K562 (cell line): ENCODE data around the gene MICAL2. TPM values are rescaled to one million over a fixed set of nuclear protein-coding genes. Genes with fewer than 3 reads are reported as not detected.

Source experiments
- ATAC-seq: fragments of 200-7000 bp; cut with Tn5 transposase; 3 replicates; pipeline ENCODE4 v1.9.1; 2020; ENCODE audit warnings: moderate library complexity
- BruUV-seq: library from RNA; stranded (reverse); fragments of 400-500 nt; replicated peaks from 2 replicates; lab custom pipeline; 2021; lab: Mats Ljungman, UMichigan
- CTCF ChIA-PET: fragments of 300-600 bp; formaldehyde crosslinking; extraction: SDS; loops from one replicate; lab custom pipeline; 2021; ENCODE audit warnings: low intra/inter-chr PET ratio; lab: Yijun Ruan, JAX
- POLR2A ChIA-PET: fragments of 300-600, 350-650 bp; sonication (Branson Sonifier 250); formaldehyde crosslinking; extraction: SDS; loops from one replicate; lab custom pipeline; 2021; ENCODE audit warnings: antibody characterized with exemption, inconsistent platforms; lab: Yijun Ruan, JAX
- DNase-seq, 4 experiments: peaks; one replicate each; pipeline versions ENCODE4 v3.0.0 to v3.0.0-alpha.2; 2011 to 2018; ENCODE audit warnings: low spot score in 3 of 4, mixed read lengths in 3 of 4; ENCODE audit errors: extremely low read depth in 1 of 4
- FAIRE-seq: peaks from 2 replicates; lab custom pipeline; 2011; peaks lifted over from hg19 to GRCh38; lab: Jason Lieb, UNC
- H2AFZ ChIP-seq: 2 replicates; pipeline ENCODE4 v1.6.0; 2011; ENCODE audit warnings: low read depth, low read length, control low read depth, inconsistent platforms
- H3K27ac ChIP-seq: fragments of 200-600 bp; 3 replicates; pipeline ENCODE4 v1.8.0; 2011; ENCODE audit warnings: low read depth, mild to moderate bottlenecking, control low read depth, inconsistent platforms, low read length, moderate library complexity, mixed read lengths; ENCODE audit errors: extremely low read depth
- H3K27me3 ChIP-seq, 2 experiments: fragments of 300-600 bp in 1 of 2; 2 replicates in 1 of 2; 3 replicates in 1 of 2; pipeline versions ENCODE4 v1.6.0 to v1.8.0; 2011; ENCODE audit warnings: inconsistent platforms in 2 of 2, low read length in 2 of 2, mild to moderate bottlenecking in 1 of 2, mixed read lengths in 1 of 2, moderate library complexity in 1 of 2; ENCODE audit not compliant: control insufficient read depth in 2 of 2, insufficient read depth in 2 of 2
- H3K36me3 ChIP-seq: fragments of 300-600 bp; 3 replicates; pipeline ENCODE4 v1.8.0; 2011; ENCODE audit warnings: mild to moderate bottlenecking, low read length, inconsistent platforms; ENCODE audit not compliant: control insufficient read depth, insufficient read depth
- H3K4me1 ChIP-seq, 2 experiments: fragments of 200-600 bp in 1 of 2; replicated peaks in 1 of 2; 2 replicates in 1 of 2; 3 replicates in 1 of 2; pipeline versions ENCODE4 v1.5.1 to v1.8.0; 2011; ENCODE audit warnings: inconsistent platforms in 2 of 2, low read length in 2 of 2, mild to moderate bottlenecking in 1 of 2, mixed read lengths in 1 of 2, moderate library complexity in 1 of 2; ENCODE audit not compliant: control insufficient read depth in 2 of 2, insufficient read depth in 2 of 2
- H3K4me2 ChIP-seq: 2 replicates; pipeline ENCODE4 v1.6.1; 2011; ENCODE audit warnings: low read length, control low read depth, inconsistent platforms, mixed read lengths; ENCODE audit not compliant: insufficient read depth
- H3K4me3 ChIP-seq: fragments of 200-600 bp; sonication (generic), shearing (Covaris generic); 2 replicates; pipeline ENCODE4 v1.5.1; 2016; ENCODE audit warnings: control low read depth, inconsistent platforms
- H3K79me2 ChIP-seq: fragments of 200-600 bp; 3 replicates; pipeline ENCODE4 v1.8.0; 2011; ENCODE audit warnings: low read length, inconsistent platforms; ENCODE audit not compliant: control insufficient read depth, insufficient read depth
- H3K9ac ChIP-seq, 2 experiments: 2 replicates each; pipeline versions ENCODE4 v1.6.0 to v1.6.1; 2011; ENCODE audit warnings: low read depth in 2 of 2, low read length in 2 of 2, control low read depth in 1 of 2, inconsistent platforms in 1 of 2, mild to moderate bottlenecking in 1 of 2, mixed read lengths in 1 of 2; ENCODE audit not compliant: insufficient read depth in 1 of 2
- H3K9me1 ChIP-seq: one replicate; pipeline ENCODE4 v1.6.0; 2011; ENCODE audit warnings: inconsistent platforms, mild to moderate bottlenecking, low read length, moderate library complexity; ENCODE audit not compliant: control insufficient read depth, insufficient read depth
- H3K9me3 ChIP-seq: replicated peaks from 2 replicates; pipeline ENCODE4 v1.5.1; 2011; ENCODE audit warnings: low read depth, low read length, inconsistent platforms; ENCODE audit not compliant: control insufficient read depth, insufficient read depth
- H4K20me1 ChIP-seq: replicated peaks from 2 replicates; pipeline ENCODE4 v1.6.1; 2011; ENCODE audit warnings: low read length, inconsistent platforms, mixed read lengths; ENCODE audit not compliant: control insufficient read depth, insufficient read depth
- HBP1 ChIP-seq: fragments of 450-650 bp; formaldehyde crosslinking; IDR thresholded peaks from 2 replicates; pipeline ENCODE4 v1.4.0; 2022; ENCODE audit warnings: missing genetic modification characterization
- IRF1 ChIP-seq: sonication (generic); formaldehyde crosslinking; IDR thresholded peaks from 2 replicates; pipeline ENCODE4 v1.8.0; 2022; ENCODE audit warnings: missing genetic modification reagents, mild to moderate bottlenecking, borderline replicate concordance
- JUND ChIP-seq, 2 experiments: IDR thresholded peaks; 2 replicates in 1 of 2; 3 replicates in 1 of 2; pipeline ENCODE4 v1.6.1; 2011; ENCODE audit warnings: borderline replicate concordance in 2 of 2, low read depth in 2 of 2, low read length in 2 of 2, improper control_type of control experiment in 1 of 2, missing biosample characterization in 1 of 2, missing genetic modification characterization in 1 of 2, missing genetic modification reagents in 1 of 2
- MCM3 ChIP-seq: fragments of 450-650 bp; IDR thresholded peaks from 2 replicates; pipeline ENCODE4 v1.6.1; 2016
- MLLT1 ChIP-seq, 2 experiments: fragments of 450-650 bp; IDR thresholded peaks; 2 replicates each; pipeline ENCODE4 v1.6.1; 2016
- NFIC ChIP-seq: fragments of 450-650 bp; IDR thresholded peaks from 2 replicates; pipeline ENCODE4 v1.6.1; 2017; ENCODE audit warnings: mild to moderate bottlenecking, inconsistent platforms
- NUFIP1 ChIP-seq: fragments of 450-650 bp; IDR thresholded peaks from 2 replicates; pipeline ENCODE4 v1.6.1; 2018; ENCODE audit not compliant: partially characterized antibody
- PHF21A ChIP-seq: fragments of 450-650 bp; IDR thresholded peaks from 2 replicates; pipeline ENCODE4 v1.6.1; 2017; ENCODE audit warnings: low read depth, borderline replicate concordance
- RBBP5 ChIP-seq: fragments of 200-600 bp; sonication (generic); IDR thresholded peaks from 2 replicates; pipeline ENCODE4 v1.6.1; 2012; ENCODE audit warnings: borderline replicate concordance, mild to moderate bottlenecking, low read length, control low read depth, inconsistent platforms; ENCODE audit not compliant: insufficient read depth, poor library complexity, severe bottlenecking
- TFE3 ChIP-seq: fragments of 450-650 bp; formaldehyde crosslinking; IDR thresholded peaks from 2 replicates; pipeline ENCODE4 v1.4.0; 2020; ENCODE audit warnings: mild to moderate bottlenecking, mixed read lengths
- ZFPM2 ChIP-seq: fragments of 250-450 bp; sonication (Bioruptor Pico); IDR thresholded peaks from 2 replicates; pipeline ENCODE4 v1.5.1; 2022; ENCODE audit warnings: mild to moderate bottlenecking
- ZNF699 ChIP-seq: fragments of 250-450 bp; sonication (Bioruptor Pico); IDR thresholded peaks from 2 replicates; pipeline ENCODE4 v1.8.0; 2021; ENCODE audit warnings: mild to moderate bottlenecking, moderate library complexity; ENCODE audit not compliant: insufficient replicate concordance
- WGBS: fragments of 100-300 bp; shearing (Covaris generic); methylation state at CpG from one replicate; pipeline ENCODE4 v1.1.6; 2016; ENCODE audit warnings: low coverage, mixed read lengths; ENCODE audit not compliant: insufficient coverage; ENCODE audit errors: missing lambda C conversion rate; 5-methylcytosine and 5-hydroxymethylcytosine counted together
- in situ Hi-C: fragments of 300-500 bp; cut with MboI; formaldehyde crosslinking; loops from 4 replicates; pipeline ENCODE4 v1.15.0; 2018; ENCODE audit warnings: inconsistent platforms, mixed read lengths
- intact Hi-C: fragments of 100-400 bp; cut with micrococcal nuclease; formaldehyde crosslinking; loops from 2 replicates; pipeline ENCODE4 v1.14.2; 2022
- polyA plus RNA-seq, 8 experiments: library from polyadenylated mRNA; depleted of rRNA in 4 of 8; stranded (reverse) in 5 of 8; unstranded in 3 of 8; fragments of >200 nt; fragmentation: Nextera tagmentation in 2 of 8; fragmentation: Illumina TruSeq in 1 of 8; extraction: Ambion mirVana in 2 of 8; extraction: Trizol in 1 of 8; gene quantifications; 2 replicates each; pipeline versions ENCODE4 v1.2.1 to v1.2.3, GENCODE V29; 2011 to 2014; ENCODE audit warnings: inconsistent platforms in 1 of 8, missing spikeins in 1 of 8
- total RNA-seq, 7 experiments: library from RNA; depleted of rRNA in 6 of 7; stranded (reverse); fragments of >200 nt in 6 of 7; fragmentation: Illumina TruSeq in 2 of 7; extraction: Trizol in 2 of 7; gene quantifications; 2 replicates each; pipeline versions ENCODE4 v1.2.1 to v1.2.3, GENCODE V29; 2011 to 2021; ENCODE audit warnings: low replicate concordance in 1 of 7

The MICAL2 gene
- total and polyA plus RNA-seq, 9 of the 15 experiments (the other 6 are each of a cell fraction or from before 2014, with no cell fraction given) = 4.7 to 64.2 (median 33.6) TPM

GRCh38 chr11:12247543-12248254 is 137.3 kb downstream of the MICAL2 start:
- no peaks in the 10 kb centered on the region for H4K20me1 ChIP-seq
- in situ Hi-C loops = no loop called here
- H3K36me3 ChIP-seq = peaks cover 12% of the 10 kb centered on the region; the same call in 2 of the 3 replicates
- intact Hi-C loops = no loop called here
- POLR2A ChIA-PET = interaction anchor here (1.1 kb wide), 2 partner anchors 10 to 15 kb away, joined by 3 to 4 read pairs; no protein-coding TSS in a partner anchor
- no peak overlapping the region for H3K4me3 ChIP-seq
- no peak overlapping the region for H3K9ac ChIP-seq
- no peak overlapping the region for H3K27ac ChIP-seq
- TF ChIP-seq NUFIP1 (no peak), PHF21A (no peak), MLLT1 (IDR thresholded peaks at IDR 0.05) (no peak), MCM3 (no peak), NFIC (no peak), IRF1 (CRISPR knock-in tag) (no peak), HBP1 (CRISPR knock-in tag) (no peak), TFE3 (CRISPR knock-in tag) (no peak), ZNF699 (no peak), RBBP5 (no peak), JUND (IDR thresholded peaks at IDR 0.05; ENCODE audit: borderline replicate concordance, low read depth, low read length) (no peak), JUND (tag; IDR thresholded peaks at IDR 0.05; ENCODE audit: borderline replicate concordance, low read depth, low read length) (no peak), ZFPM2 (CRISPR knock-in tag) (no peak)
- no TSS peak for BruUV-seq
- no peaks in the 10 kb centered on the region for H3K79me2 ChIP-seq
- WGBS = 77% methylated on average over 3 of the region's 3 CpGs
- peaks cover 9 to 14% of the 10 kb centered on the region in 2 experiments; a peak in 3 of 5 replicates for H3K4me1 ChIP-seq
- no peak overlapping the region for H2AFZ ChIP-seq
- no peak overlapping the region for H3K4me2 ChIP-seq
- no peaks in the 10 kb centered on the region for H3K27me3 ChIP-seq
- FAIRE-seq = no peak
- CTCF ChIA-PET = no interaction called here
- H3K9me1 ChIP-seq = no peaks in the 10 kb centered on the region
- DNase-seq = no peak
- no peaks in the 10 kb centered on the region for H3K9me3 ChIP-seq
- ATAC-seq = no peak
